ENCODE measurements around the gene NT5E. TPM values are rescaled to one million over a fixed set of nuclear protein-coding genes. Genes with fewer than 3 reads are reported as not detected.
"Not testable (repeated sequence)": the region's sequence is repeated elsewhere in the genome, so short reads cannot be mapped to it uniquely, and the experiment has no call there.

NT5E gene
- 762 and 846 TPM in 2 replicates for total RNA-seq (2014; rRNA removed)
- polyA plus RNA-seq (2012), result 193 TPM

GRCh38 chr6:85449818-85450759 is at the start of gene NT5E:
NT5E (plus strand) TSS chr6:85450083; CDS start chr6:85450140, 57 bp downstream.
- peak; percentile 88 for DNase-seq (ENCODE audit: low read depth)

DNA sequence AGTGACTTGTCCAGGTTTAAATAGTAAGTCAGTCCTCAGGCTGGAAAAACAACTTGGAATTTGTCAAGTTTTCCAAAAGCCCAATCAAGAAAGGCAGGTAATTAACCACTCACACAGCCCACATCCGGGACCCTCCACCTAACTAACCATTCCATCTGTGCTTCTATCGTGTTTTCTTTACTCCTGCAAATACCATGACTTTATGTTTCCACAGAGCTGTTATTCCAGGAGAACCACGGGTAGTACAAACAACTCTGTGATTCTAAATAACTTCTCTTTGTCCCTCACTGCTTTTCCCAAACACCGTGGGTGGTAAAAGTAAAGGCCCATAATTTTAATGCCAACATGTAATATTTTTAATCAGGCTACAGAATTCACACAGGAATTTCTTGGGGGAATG is 49.6 kb upstream of the NT5E start:
- no peak for DNase-seq (ENCODE audit: low read depth)

DNA sequence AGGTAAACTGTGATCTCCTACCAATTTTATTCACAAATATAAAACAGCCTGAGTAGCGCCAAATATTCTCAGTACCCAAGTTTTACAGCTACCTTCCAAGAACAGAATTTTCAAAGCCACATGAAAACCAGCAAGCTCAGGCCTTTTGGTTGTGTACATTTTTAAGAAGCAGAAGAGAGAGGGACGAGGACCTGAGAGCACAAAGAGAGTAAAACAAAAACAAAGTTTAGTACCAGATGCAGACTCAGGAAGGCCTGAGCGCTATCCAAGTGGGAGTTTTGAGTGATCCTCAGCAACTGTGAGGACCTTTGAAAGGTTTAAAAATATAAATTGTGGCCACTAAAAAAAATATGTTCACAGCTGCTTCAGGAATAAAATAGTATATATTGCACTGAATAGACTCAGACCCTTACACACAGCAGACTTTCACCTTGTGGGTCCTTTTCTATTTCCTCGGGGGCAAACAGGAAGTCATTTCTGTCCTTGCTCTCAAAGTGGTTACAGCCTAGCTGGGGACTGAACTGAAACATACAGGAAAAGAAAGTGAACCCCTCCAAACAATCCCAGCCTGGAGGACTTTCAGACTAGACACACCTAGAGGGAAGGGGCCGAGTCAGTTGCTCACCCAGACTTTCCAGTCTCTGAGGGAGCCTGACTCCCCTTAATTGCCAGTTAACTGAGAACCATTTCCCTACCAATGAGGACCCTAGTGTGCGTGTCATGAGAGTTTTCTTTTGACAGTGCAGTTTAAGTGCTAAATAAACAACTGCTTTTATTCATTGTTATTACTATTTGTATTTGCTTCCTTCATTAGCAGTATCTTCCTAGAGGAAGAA is 48.5 kb upstream of the NT5E start:
- peak; percentile 37 for DNase-seq (ENCODE audit: low read depth)

- DNase-seq (ENCODE audit: low read depth), result no peak
Observed at GRCh38 chr6:85402071-85402470, 47.8 kb upstream of the NT5E start.

GRCh38 chr6:85402922-85403321 is 47.0 kb upstream of the NT5E start:
- DNase-seq (ENCODE audit: low read depth), result no peak

DNA sequence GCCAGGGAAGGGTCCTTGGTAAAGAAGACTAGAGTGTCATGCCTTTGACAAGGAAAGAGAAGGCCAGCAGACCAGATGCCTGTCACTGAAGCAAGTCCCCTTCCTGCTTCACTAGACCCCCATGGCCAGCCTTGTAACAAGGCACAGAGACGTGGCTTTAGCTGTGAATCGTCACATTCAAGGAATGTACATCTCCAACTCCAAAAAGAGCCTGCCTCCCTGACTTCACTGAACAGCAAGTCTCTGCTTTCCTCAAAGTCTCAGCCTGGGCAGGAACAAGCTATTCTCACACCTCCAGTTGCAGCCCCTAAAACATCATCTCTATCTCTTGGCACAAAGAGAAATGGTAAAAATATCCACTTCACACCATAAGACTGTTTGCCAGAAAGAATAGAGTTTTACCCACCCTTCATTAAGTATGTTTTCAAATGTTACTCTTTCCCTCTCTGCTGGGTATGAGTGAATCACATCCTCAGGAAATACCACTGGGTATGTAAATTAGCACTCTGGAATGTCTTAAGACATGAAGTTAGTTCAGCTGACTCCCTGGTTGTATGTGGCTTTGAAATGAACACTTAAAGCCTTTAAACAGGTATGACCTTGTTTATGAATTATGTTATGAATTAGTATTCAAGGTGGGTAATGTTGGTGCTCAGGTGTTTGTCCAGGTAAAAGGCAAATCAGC is 46.4 kb upstream of the NT5E start:
- peak; percentile 91 for DNase-seq (ENCODE audit: low read depth)

DNA sequence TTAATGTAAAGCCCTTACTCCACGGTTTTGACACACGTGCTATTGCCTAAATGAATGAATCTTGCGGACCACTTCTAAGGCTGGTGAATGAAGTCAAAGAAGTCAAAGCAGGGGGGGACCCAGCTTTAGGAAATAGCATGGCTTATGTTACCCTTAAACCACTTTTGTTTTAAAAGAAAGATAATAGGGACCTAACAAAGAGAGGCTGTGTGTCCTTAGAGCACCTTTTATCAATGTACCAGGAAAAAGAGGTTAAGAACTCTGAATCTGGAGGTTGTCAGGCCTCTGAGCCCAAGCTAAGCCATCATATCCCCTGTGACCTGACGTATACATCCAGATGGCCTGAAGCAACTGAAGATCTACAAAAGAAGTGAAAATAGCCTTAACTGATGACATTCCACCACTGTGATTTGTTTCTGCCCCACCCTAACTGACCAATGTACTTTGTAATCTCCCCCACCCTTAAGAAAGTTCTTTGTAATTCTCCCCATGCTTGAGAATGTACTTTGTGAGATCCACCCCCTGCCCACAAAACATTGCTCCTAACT is 45.8 kb upstream of the NT5E start:
- DNase-seq (ENCODE audit: low read depth), result not testable (repeated sequence)

- peak; percentile 96 for DNase-seq (ENCODE audit: low read depth)
Observed at GRCh38 chr6:85404564-85405174, 45.2 kb upstream of the NT5E start.

DNA sequence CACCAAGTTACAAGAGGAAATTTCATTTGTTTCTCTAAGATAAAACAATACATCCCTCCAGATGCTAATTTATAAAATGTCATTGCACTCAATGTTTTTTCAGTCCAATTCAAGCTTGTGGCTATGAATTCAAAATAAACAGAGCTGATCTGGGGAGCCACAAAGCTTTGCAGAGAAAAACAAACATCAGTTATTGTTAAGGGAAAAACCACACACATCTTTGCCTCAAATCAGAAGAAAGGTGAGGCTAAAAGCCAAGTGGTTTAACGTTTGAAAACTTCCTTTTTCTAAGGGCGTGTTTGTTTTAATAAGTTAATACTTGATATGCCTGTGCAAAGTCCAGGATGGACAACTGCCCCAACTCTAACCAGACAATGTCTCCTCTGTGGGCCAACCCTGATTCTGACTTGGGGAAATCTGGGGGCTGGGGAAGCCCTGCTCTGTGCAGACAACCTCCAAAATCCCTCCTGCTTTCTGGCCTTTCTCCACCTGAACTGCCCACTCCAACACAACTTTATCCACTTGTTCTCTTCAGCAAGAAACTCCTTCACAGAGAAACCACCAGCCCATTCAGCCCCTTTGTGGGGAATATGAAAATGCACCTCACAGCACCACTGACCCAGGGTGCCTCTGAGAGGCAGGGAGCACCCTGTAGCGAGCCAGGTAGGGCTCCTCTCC is 44.6 kb upstream of the NT5E start:
- peak; percentile 68 for DNase-seq (ENCODE audit: low read depth)

DNA sequence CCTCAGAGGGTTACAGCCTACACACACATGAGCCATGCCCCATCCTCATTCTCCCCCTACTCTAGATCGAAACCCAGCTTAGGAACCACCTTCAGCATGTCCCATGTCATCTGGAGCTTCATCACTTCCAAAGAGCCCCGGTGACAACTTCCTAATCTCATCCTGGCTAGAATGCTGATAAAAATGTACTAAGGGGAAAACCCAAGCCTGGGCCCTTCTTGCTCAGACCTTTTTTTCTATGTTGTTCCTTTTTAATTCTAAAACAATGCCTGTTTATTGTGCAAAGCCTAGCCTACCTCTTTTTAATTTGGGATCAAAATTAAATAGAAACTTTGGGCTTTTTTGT is 44.1 kb upstream of the NT5E start:
- no peak for DNase-seq (ENCODE audit: low read depth)

- DNase-seq (ENCODE audit: low read depth), result no peak
Observed at GRCh38 chr6:85406641-85407075, 43.2 kb upstream of the NT5E start.

DNA sequence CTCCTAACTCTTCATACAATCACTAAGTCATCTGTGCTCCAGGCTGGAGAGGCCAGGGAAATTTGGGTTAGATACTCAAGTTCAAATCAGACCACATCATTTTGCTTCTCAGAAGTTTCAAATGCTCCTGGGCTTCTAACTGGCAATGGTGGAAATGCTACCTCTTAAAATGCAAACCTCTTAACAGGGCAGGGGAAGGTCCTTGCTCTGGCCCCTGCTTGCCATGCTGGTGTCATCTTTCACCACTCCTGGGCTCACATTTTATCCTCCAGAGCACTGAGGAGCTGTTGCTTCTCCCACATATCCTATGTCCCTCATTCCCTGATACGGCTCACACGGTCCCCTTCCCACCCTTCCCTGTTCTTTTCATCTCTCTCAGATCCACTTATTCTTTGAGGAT is 41.8 kb upstream of the NT5E start:
- DNase-seq (ENCODE audit: low read depth), result no peak

DNA sequence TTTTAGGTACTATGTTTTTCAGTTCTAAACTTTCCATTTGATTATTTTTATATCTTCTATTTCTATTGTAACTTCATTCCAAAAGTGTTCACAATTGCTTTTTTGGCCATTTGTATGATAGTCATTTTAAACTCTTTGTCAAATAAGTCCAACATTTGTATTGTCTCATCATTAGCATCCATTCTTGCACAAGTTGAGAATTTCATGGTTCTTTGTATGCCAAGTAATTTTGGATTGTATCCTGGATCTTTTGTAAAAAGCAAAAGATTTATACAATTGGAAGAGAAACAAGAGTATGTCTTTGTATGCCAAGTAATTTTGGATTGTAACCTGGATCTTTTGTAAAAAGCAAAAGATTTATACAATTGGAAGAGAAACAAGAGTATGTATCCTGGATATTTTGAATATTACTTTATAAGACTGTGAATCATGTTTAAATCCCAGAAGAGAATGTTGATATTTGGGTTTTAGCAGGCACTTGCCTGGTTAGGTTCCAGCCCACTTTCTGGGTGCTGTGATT is 36.9 kb upstream of the NT5E start:
- DNase-seq (ENCODE audit: low read depth), result no peak

- peak; percentile 63 for DNase-seq (ENCODE audit: low read depth)
Observed at GRCh38 chr6:85416049-85416448, 33.8 kb upstream of the NT5E start.

DNA sequence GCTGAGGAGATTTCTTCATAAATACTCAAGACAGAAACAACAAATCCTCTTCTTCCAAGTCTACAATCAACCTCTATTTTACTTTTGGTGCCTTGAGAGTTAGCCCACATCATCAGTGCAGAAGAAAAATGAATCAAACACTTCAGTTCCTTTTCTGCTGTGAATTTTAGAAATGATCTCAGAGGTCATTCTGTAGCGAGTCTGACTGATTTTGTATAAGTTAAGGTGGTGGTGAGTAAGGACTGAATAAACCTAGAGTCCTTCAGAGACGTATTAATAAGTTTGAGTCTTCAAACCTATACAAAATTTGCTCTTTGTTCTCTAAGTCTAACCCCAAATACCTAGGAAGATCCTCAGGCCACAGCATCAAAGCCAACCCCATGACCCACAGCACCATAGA is 33.1 kb upstream of the NT5E start:
- no peak for DNase-seq (ENCODE audit: low read depth)

- DNase-seq (ENCODE audit: low read depth), result peak; percentile 58
Observed at GRCh38 chr6:85417336-85417735, 32.5 kb upstream of the NT5E start.

- DNase-seq (ENCODE audit: low read depth), result peak; percentile 80
Observed at GRCh38 chr6:85418059-85418458, 31.8 kb upstream of the NT5E start.

DNA sequence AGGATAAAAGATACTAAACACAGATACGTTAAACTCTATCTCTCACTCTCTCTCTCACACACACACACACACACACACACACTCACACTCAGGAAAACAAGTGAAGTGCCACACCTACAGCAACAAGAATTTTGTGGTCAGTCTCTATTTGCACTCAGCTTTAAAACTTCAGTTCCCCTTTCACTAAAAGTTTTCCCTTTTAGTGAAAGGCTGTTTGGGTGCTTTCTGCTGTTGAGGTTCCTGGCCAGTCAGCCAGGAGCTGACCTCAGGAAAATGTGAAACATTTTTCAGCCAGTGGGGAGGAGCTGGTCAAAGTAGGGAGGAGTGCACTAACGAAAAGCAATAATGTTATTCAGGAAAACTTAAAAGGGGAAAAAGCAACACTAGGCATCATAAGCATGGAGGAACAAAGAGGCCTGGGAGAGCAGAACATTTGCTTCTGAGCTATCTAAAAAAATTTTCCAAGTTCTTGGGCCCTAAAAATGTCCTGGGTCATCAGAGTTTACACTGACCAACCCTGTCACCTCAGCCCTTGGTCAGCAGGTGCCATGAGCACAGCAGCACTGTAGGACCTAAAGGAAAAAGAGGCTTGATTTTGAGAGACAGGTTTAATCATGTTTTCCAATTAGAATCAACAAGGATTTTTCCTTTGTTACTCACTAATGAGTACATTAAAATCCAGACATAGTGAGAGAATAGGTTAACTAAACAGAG is 30.7 kb upstream of the NT5E start:
- no peak for DNase-seq (ENCODE audit: low read depth)

DNA sequence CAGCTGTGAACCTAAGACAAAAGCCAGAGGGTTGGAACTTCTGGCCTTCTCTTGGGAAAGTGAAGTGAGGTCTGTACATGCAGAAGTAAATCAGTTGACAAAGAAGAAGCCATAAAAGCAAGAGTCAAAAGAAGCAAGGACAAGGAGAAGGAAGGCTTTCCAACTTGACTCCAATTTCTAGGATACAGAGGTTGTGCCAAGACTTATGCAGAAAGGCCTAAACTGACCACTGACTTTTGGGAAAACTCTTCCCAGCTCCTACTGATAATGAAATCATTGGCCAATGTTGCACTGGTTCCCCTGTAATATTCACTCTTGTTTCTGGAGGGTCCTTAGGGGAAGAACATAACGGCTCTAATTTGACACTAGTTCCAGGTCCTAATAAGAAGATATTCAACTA is 29.3 kb upstream of the NT5E start:
- DNase-seq (ENCODE audit: low read depth), result no peak

GRCh38 chr6:85421181-85421580 is 28.7 kb upstream of the NT5E start:
- DNase-seq (ENCODE audit: low read depth), result peak; percentile 35

Measured in LHCN-M2 (cell line).